ENCODE data around the gene MACROD2.

DNA sequence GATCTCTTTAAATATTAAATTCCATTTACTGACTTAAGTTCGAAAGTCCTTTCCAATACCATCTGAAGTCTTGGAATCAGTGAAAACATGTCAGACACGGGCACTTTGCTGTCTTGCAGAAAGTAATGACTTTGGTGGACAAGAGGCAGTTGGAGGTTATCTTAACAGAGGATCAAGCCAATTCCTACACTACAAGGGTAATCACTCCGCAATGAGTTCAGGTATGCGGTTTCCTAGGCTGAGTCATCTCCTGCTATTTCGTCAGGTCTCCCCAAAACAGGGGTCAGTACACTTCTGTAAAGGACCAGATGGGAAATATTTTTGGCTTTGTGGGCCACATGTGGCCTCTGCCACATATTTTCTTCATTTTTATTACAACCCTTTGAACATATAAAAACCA is 1921.3 kb downstream of the MACROD2 start:
- TF ChIP-seq TP53 (CRISPR knock-in tag; IDR thresholded peaks at IDR 0.05) = no peak
- TF ChIP-seq, protein P1, sequence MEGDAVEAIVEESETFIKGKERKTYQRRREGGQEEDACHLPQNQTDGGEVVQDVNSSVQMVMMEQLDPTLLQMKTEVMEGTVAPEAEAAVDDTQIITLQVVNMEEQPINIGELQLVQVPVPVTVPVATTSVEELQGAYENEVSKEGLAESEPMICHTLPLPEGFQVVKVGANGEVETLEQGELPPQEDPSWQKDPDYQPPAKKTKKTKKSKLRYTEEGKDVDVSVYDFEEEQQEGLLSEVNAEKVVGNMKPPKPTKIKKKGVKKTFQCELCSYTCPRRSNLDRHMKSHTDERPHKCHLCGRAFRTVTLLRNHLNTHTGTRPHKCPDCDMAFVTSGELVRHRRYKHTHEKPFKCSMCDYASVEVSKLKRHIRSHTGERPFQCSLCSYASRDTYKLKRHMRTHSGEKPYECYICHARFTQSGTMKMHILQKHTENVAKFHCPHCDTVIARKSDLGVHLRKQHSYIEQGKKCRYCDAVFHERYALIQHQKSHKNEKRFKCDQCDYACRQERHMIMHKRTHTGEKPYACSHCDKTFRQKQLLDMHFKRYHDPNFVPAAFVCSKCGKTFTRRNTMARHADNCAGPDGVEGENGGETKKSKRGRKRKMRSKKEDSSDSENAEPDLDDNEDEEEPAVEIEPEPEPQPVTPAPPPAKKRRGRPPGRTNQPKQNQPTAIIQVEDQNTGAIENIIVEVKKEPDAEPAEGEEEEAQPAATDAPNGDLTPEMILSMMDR (IDR thresholded peaks at IDR 0.05) = no peak
- no peak for TF ChIP-seq POLR2A (IDR thresholded peaks at IDR 0.05; ENCODE audit: low read length)
- TF ChIP-seq HOXB5 (CRISPR knock-in tag; IDR thresholded peaks at IDR 0.05) = no peak
- no peak for TF ChIP-seq ZNF302 (CRISPR knock-in tag; IDR thresholded peaks at IDR 0.05)
- no peak for TF ChIP-seq JUN (IDR thresholded peaks at IDR 0.05)
- no peak for TF ChIP-seq NFE2L2 (conservative IDR thresholded peaks at IDR 0.05; ENCODE audit: low read length)
- TF ChIP-seq, protein P2, sequence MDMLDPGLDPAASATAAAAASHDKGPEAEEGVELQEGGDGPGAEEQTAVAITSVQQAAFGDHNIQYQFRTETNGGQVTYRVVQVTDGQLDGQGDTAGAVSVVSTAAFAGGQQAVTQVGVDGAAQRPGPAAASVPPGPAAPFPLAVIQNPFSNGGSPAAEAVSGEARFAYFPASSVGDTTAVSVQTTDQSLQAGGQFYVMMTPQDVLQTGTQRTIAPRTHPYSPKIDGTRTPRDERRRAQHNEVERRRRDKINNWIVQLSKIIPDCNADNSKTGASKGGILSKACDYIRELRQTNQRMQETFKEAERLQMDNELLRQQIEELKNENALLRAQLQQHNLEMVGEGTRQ (IDR thresholded peaks at IDR 0.05) = no peak
- no peak for TF ChIP-seq CHD2 (IDR thresholded peaks at IDR 0.05; ENCODE audit: low read length, partially characterized antibody)
- TF ChIP-seq, protein P3, sequence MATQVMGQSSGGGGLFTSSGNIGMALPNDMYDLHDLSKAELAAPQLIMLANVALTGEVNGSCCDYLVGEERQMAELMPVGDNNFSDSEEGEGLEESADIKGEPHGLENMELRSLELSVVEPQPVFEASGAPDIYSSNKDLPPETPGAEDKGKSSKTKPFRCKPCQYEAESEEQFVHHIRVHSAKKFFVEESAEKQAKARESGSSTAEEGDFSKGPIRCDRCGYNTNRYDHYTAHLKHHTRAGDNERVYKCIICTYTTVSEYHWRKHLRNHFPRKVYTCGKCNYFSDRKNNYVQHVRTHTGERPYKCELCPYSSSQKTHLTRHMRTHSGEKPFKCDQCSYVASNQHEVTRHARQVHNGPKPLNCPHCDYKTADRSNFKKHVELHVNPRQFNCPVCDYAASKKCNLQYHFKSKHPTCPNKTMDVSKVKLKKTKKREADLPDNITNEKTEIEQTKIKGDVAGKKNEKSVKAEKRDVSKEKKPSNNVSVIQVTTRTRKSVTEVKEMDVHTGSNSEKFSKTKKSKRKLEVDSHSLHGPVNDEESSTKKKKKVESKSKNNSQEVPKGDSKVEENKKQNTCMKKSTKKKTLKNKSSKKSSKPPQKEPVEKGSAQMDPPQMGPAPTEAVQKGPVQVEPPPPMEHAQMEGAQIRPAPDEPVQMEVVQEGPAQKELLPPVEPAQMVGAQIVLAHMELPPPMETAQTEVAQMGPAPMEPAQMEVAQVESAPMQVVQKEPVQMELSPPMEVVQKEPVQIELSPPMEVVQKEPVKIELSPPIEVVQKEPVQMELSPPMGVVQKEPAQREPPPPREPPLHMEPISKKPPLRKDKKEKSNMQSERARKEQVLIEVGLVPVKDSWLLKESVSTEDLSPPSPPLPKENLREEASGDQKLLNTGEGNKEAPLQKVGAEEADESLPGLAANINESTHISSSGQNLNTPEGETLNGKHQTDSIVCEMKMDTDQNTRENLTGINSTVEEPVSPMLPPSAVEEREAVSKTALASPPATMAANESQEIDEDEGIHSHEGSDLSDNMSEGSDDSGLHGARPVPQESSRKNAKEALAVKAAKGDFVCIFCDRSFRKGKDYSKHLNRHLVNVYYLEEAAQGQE (IDR thresholded peaks at IDR 0.05) = no peak
- TF ChIP-seq SMC3 (IDR thresholded peaks at IDR 0.05) = no peak

Data from A549 (cell line).